SK-N-SH (cell line): ENCODE results near the gene B3GAT3.

Experiments
- CTCF ChIP-seq: fragments of 200-600 bp; sonication (generic); IDR thresholded peaks from 2 replicates; pipeline ENCODE4 v1.6.1; 2017; ENCODE audit warnings: antibody characterized with exemption, mild to moderate bottlenecking, moderate library complexity
- EZH2phosphoT487 ChIP-seq: fragments of 200-600 bp; sonication (generic); IDR thresholded peaks from 2 replicates; pipeline ENCODE4 v1.6.1; 2017; ENCODE audit warnings: low read depth, mixed run types, mild to moderate bottlenecking, antibody characterized with exemption, moderate library complexity, borderline replicate concordance
- GABPA ChIP-seq: IDR thresholded peaks from 2 replicates; pipeline ENCODE4 v1.4.0; 2012; ENCODE audit warnings: low read depth, mild to moderate bottlenecking
- JUND ChIP-seq: IDR thresholded peaks from 2 replicates; pipeline ENCODE4 v1.4.0; 2012
- RCOR1 ChIP-seq: fragments of 150-350 bp; IDR thresholded peaks from 2 replicates; pipeline ENCODE4 v1.6.1; 2017; ENCODE audit warnings: antibody characterized with exemption, low read length
- RFX5 ChIP-seq: IDR thresholded peaks from 2 replicates; pipeline ENCODE4 v1.6.1; 2012; ENCODE audit warnings: mild to moderate bottlenecking, improper control_type of control experiment, low read length
- SIN3A ChIP-seq: IDR thresholded peaks from 2 replicates; pipeline ENCODE4 v1.6.1; 2012; ENCODE audit warnings: low read depth, mild to moderate bottlenecking, low read length, moderate library complexity, borderline replicate concordance
- TCF12 ChIP-seq: IDR thresholded peaks from 2 replicates; pipeline ENCODE4 v1.4.0; 2012
- TF ChIP-seq, protein P1 (sequence below): IDR thresholded peaks from 2 replicates; pipeline ENCODE4 v1.4.0; 2012; ENCODE audit warnings: low read depth

GRCh38 chr11:62652161-62653006, 30.6 kb upstream of the B3GAT3 start:
- TF ChIP-seq CTCF (no peak), EZH2phosphoT487 (no peak), TCF12 (no peak), GABPA (no peak), JUND (no peak), RFX5 (no peak; the same call in 1 of the 2 replicates), SIN3A (no peak), RCOR1 (no peak)
- TF ChIP-seq, protein P1, sequence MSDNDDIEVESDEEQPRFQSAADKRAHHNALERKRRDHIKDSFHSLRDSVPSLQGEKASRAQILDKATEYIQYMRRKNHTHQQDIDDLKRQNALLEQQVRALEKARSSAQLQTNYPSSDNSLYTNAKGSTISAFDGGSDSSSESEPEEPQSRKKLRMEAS = no peak
